ENCODE data around the gene TFCP2L1. TPM values are rescaled to one million over a fixed set of nuclear protein-coding genes. Genes with fewer than 3 reads are reported as not detected.

Gene TFCP2L1
- total and polyA plus RNA-seq, 11 donors, result 0.04 to 1.5 (median 0.17) TPM; not detected in 1

DNA sequence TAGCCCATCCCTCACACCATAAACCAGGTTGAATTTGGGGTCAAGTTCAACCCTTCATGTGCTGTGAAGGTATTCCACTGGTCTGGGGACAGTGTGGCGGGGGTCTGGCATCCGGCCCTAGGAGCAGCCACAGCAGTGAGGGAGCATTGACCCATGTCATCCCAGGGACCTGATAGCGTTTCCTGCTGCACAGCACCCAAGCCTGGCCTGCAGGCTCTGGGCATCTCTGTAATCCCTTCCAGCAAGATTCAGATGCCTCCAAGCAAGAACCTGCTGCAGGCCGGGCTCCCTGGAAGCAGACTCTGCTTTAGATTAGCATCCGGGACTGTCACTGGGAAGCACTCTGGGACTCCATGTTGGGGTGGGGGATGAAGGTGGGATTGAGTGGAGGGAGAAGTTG is 90.4 kb downstream of the TFCP2L1 start:
- WGBS, 4 donors, result 83 to 100% (median 89%) methylated on average over 1 to 5 of the region's 5 CpGs
- DNase-seq (no peak), ATAC-seq (no peak)
- Histone ChIP-seq H3K4me3 (no peak overlapping the region), H3K27ac (no peak overlapping the region), H3K4me1 (peaks cover 0 to 15% (median 0%) of the 10 kb centered on the region in 12 donors), H3K36me3 (no peaks in the 10 kb centered on the region), H3K9me3 (no peaks in the 10 kb centered on the region), H3K27me3 (no peaks in the 10 kb centered on the region)
- no peak for TF ChIP-seq POLR2A (IDR thresholded peaks at IDR 0.05)
- TF ChIP-seq, protein P1, sequence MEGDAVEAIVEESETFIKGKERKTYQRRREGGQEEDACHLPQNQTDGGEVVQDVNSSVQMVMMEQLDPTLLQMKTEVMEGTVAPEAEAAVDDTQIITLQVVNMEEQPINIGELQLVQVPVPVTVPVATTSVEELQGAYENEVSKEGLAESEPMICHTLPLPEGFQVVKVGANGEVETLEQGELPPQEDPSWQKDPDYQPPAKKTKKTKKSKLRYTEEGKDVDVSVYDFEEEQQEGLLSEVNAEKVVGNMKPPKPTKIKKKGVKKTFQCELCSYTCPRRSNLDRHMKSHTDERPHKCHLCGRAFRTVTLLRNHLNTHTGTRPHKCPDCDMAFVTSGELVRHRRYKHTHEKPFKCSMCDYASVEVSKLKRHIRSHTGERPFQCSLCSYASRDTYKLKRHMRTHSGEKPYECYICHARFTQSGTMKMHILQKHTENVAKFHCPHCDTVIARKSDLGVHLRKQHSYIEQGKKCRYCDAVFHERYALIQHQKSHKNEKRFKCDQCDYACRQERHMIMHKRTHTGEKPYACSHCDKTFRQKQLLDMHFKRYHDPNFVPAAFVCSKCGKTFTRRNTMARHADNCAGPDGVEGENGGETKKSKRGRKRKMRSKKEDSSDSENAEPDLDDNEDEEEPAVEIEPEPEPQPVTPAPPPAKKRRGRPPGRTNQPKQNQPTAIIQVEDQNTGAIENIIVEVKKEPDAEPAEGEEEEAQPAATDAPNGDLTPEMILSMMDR (IDR thresholded peaks at IDR 0.05), result no peak
- intact Hi-C loops (cut with DNase I), result no loop called here

DNA sequence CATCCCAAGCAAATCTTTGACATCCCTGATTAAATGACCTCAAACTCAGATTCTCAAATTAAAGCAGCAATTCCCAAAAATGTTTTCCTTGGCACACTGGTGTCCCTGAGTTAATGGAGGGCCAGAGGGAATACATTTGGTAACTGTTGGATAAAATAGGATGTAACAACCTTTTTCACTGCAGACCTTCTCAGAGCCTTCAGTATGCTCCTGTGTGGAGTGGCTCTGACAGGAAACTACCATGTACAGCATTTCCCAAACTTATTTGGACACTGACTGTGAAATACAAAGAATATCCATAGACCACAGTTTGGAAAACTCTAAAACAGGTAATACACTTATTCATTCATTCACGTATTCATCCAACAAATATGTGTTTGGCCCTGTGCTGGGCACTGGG is 91.8 kb downstream of the TFCP2L1 start:
- TF ChIP-seq, protein P1 (IDR thresholded peaks at IDR 0.05), result no peak
- WGBS, 4 donors, result 95 to 100% (median 96%) methylated on average over 1 of the region's 1 CpG
- Histone ChIP-seq H3K4me1 (peaks cover 0 to 29% (median 0%) of the 10 kb centered on the region in 12 donors), H3K36me3 (no peaks in the 10 kb centered on the region), H3K4me3 (no peak overlapping the region), H3K9me3 (no peaks in the 10 kb centered on the region), H3K27me3 (no peaks in the 10 kb centered on the region), H3K27ac (no peak overlapping the region)
- intact Hi-C loops (cut with DNase I), result no loop called here
- DNase-seq (no peak), ATAC-seq (no peak)

DNA sequence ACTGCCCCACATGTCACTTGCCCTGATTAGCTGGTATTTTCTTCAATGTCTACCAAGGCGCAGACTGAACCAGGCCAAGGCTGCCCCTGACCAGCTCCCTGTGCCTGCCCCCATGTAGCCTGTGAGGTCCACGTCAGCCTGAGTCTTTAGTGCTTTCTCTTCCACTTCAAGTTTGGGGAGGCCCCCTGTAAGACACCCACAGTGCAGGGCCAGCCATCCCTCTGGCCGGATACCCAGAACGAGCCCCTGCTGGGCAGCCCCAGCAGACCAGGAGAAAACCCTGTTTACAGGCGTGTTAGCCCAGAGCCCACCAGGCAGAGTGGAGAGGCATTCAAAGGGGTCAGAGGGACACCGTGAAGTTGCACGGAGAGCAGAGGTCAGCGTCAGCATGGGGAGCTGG is 92.4 kb downstream of the TFCP2L1 start:
- Histone ChIP-seq H3K9me3 (no peaks in the 10 kb centered on the region), H3K36me3 (no peaks in the 10 kb centered on the region), H3K4me3 (no peak overlapping the region), H3K27ac (no peak overlapping the region), H3K27me3 (no peaks in the 10 kb centered on the region), H3K4me1 (peaks cover 0 to 27% (median 0%) of the 10 kb centered on the region in 12 donors)
- intact Hi-C loops (cut with DNase I), result no loop called here
- DNase-seq, result no peak
- TF ChIP-seq POLR2A (IDR thresholded peaks at IDR 0.05), result no peak
- TF ChIP-seq, protein P1 (IDR thresholded peaks at IDR 0.05), result no peak
- WGBS, 4 donors, result 74 to 88% (median 82%) methylated on average over 6 to 8 of the region's 8 CpGs
- ATAC-seq, result no peak

DNA sequence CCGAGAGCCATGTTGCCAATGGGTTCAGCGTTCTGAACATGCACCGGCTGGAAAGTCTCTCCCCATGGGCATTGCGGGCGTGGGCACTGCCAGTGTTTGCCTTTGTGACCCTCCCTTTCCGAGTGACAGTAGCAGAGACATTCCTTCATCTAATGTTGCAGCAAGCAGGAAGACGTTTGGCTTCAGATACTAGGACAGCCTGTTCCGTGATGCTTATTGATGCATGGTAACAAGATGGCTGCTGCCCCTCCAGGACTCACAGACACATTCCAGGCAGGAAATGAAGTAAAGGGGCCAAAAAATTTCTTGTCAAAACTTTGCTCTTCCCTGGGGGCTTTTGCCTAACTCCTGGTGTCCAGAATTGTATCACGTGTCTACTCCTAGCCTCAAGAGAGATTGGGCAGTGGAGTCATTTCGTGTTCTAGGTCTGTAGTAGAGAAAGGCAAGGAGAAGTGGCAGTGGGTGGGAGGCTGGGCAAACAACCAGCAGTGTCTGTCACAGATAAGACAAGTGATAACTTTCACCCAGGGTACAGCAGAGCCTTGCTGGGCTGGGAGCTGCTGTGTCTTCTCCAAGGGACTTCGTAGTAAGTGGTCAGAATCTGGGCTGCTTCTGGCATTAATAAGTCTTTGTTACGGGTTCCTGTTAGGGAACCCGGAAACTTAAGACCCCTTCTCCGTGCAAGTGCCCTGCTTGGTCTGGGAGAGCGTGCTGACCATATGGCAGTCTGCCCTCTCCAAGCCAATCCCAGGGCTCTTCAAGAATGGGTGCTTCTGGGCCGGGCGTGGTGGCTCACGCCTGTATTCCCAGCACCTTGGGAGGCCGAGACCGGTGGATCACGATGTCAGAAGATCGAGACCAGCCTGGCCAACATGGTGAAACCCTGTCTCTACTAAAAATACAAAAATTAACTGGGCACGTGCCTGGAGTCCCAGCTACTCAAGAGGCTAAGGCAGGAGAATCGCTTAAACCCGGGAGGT is 93.5 kb downstream of the TFCP2L1 start:
- WGBS, 4 donors, result 80 to 85% (median 80%) methylated on average over 24 to 25 of the region's 25 CpGs
- peaks cover 0 to 16% (median 0%) of the 10 kb centered on the region in 12 donors for H3K4me1 ChIP-seq
- intact Hi-C loops (cut with DNase I), result no loop called here
- TF ChIP-seq, protein P1 (IDR thresholded peaks at IDR 0.05), result no peak
- no peak for TF ChIP-seq POLR2A (IDR thresholded peaks at IDR 0.05)
- DNase-seq, result no peak
- no peaks in the 10 kb centered on the region for H3K9me3 ChIP-seq
- H3K27me3 ChIP-seq, result no peaks in the 10 kb centered on the region
- H3K36me3 ChIP-seq, result no peaks in the 10 kb centered on the region
- H3K27ac ChIP-seq, result no peak overlapping the region
- H3K4me3 ChIP-seq, result no peak overlapping the region
- no peak for ATAC-seq
